GM21381 (cell line): ENCODE results near the gene HAO2.
"Not testable (repeated sequence)": the region's sequence is repeated elsewhere in the genome, so short reads cannot be mapped to it uniquely, and the experiment has no call there.

Source experiments
- ATAC-seq: cut with Tn5 transposase; IDR thresholded peaks from one replicate; pipeline ENCODE4 v1.9.1; 2021; ENCODE audit warnings: mild to moderate bottlenecking, moderate library complexity; ENCODE audit not compliant: unreplicated experiment

The HAO2 gene

GRCh38 chr1:119341372-119341947, 27.1 kb upstream of the HAO2 start:
- no peak for ATAC-seq

DNA sequence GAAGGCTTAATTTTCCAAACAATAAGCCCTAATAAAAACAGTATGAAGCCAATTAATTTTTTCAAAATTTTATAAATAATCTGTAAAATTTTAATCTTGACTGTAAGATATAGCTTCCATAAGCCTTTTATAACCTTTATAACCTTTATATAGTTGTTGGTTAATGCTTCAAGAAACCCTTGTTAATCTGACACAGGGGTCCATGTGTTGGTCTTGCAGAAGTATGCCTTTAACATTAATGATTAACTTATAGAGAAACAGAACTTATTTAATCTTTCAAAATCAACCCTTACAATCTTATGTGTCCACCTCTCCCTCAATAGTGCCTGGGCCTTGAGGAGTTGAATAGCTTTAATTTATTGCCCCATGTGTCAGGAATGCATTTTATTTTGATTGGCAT, 23.2 kb upstream of the HAO2 start:
- ATAC-seq = no peak

DNA sequence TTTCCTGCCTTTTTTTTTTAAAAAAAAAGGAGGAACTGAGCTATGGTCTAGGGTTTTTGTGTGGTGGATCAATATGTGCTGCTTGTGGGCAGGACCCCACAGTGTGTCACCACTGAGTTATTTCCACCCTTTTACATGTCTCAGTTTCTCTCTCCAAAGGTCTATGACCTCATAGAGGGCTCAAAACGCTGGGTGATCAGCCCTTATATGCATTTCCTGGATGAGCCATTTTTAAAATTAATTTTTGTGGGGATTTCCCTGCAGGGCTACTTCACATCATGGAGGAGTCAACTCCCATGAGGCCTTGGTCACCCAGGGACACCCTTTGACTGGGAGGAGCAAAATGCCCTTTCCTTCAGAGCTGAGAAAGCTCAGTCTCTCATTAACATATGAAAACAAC, 20.7 kb upstream of the HAO2 start:
- peak; percentile 76 for ATAC-seq

DNA sequence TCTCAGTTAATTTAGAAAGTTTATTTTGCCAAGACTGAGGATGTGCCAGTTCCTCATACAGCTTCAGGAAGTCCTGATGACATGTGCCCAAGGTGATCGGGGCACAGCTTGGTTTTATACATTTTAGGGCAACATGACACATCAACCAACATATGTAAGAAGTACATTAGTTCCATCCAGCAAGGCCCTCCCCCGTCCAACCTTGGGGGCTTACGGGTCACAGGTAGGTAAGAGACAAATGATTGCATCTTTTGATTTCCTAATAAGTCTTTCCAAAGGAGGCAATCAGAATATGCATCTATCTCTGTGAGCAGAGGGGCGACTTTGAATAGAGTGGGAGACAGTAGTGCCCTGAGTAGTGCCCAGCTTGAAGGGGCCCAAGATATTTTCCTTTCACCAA, 19.6 kb upstream of the HAO2 start:
- no peak for ATAC-seq

- not testable (repeated sequence) for ATAC-seq
These were observed 17.7 kb upstream of the HAO2 start for GRCh38 chr1:119350866-119351265.

DNA sequence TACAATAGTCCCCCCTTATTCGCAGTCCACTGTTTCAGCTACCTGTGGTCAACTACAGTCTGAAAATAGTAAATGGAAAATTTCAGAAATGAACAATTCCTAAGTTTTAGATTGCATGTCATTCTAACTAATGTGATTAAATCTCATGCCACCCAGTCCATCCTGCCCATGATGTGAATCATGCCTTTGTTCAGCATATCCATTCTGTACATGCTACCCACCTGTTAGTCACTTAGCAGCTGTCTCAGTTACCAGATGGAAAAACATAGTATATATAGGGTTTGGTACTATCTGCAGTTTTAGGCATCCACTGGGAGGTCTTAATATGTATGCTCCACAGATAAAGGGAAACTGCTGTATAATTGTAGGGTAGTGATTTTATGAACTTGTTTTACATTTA, 16.6 kb upstream of the HAO2 start:
- ATAC-seq = no peak

DNA sequence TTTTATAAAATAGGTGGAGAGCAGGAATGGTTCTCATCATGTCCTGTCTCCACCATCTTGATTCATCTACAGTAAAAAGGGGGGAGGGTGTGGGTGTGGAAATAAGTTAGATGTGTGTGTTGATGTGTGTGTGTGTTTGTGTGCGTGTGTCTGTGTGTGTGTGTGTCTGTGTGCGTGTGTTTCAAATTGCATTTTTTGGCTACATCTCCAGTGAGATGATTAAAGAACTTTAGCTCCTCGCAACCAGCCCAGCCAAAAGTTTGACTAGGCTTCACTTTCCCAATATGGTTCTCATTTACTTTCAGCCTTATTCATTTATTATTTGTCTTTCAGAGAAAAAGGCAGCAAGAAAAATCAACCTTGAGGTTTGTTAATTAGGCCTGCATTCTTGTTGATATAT, 14.7 kb upstream of the HAO2 start:
- ATAC-seq = no peak

DNA sequence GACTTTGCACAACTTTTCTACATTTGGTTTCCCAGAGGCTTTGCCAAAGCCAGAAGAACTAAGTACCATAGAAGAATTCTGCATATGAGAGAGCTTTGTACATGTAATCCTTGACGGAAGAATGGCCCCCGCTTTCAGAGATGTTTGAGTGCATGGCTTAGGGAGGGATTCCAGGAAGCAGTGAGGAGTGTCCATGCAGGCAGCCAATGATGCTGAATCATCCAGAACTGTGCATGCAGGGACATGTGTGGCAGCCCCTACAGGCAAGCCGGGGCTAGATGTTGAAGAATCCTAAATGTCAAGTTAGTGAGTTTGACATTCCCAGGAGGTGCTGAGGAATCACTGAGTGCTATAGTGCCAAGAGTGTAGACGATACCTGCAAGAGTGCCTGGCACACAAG, 9.9 kb upstream of the HAO2 start:
- no peak for ATAC-seq

- ATAC-seq = no peak
These were observed 8.9 kb upstream of the HAO2 start for GRCh38 chr1:119359730-119360129.

GRCh38 chr1:119361205-119361604, 7.4 kb upstream of the HAO2 start:
- ATAC-seq = no peak

DNA sequence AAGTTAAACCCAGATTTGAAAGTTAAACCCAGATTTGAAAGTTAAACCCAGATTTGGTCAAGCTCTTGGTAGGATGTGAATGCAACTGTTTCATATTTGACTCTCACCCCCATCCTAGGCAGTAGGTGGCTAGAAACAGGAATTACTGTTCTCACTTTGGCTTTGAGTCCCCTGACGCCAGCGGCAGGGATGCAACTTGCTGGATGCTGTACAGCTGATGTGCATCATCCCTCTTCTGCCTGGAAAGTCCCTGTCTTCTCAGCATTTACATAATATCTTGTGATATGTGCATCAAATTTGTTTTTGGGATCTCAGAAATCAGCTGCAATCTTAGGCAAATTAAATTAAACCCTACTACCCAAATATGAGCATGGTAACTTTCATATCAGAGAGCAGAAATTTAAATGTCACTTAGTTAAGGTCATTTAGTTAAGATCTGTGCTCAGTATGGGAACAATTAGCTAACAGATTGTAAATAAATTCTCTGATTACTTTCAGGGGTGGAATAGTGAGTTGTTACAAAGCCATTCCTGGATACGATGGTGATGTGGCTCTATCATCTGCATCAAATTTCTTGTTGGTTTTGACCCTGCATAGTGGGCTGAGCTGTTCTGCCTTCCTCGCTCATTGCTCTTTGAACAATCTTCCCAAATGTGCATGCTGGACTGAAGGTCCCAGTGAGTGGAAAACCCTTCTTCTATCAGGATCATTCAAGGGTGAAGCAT, 6.8 kb upstream of the HAO2 start:
- no peak for ATAC-seq

GRCh38 chr1:119363162-119363561, 5.4 kb upstream of the HAO2 start:
- ATAC-seq = no peak

DNA sequence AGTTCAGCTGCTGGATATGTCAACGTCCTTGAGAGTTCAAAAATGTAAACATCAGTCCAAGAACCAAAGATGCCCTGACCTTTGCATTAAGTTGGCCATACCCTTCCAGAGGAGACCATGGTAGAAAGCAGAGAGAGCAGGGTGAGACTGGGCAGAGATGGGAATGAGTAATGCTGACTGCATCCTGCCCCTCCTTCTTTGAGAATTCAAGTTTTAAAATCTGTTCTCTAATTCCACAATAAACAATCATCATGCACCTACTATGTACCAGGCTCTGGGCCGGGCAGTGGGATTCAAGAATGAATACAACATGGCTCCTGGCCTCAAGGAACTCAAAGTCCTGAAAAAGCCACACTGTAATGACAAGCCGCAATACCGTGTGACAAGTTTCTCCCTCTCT, 3.9 kb upstream of the HAO2 start:
- no peak for ATAC-seq

DNA sequence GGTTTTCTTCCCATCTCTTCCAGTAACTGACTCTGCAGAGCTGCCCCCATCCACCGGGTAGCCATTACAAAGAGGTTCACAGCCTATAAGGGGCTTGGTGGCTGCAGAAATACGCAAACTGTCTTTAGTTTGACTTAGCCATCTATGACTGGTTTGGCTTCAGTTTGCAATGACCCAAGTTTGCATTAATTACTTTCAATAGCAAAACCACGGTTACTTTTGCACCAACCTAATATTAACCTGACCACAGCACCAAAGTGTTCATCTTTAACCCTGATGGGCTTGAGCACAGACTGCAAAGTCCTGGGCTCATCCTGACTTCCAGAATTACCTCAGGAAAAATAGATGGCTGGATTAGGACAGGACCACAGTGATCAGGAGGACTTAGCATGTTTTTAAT, 2.2 kb upstream of the HAO2 start:
- ATAC-seq = no peak

GRCh38 chr1:119367432-119368124, 1.0 kb upstream of the HAO2 start:
- no peak for ATAC-seq

DNA sequence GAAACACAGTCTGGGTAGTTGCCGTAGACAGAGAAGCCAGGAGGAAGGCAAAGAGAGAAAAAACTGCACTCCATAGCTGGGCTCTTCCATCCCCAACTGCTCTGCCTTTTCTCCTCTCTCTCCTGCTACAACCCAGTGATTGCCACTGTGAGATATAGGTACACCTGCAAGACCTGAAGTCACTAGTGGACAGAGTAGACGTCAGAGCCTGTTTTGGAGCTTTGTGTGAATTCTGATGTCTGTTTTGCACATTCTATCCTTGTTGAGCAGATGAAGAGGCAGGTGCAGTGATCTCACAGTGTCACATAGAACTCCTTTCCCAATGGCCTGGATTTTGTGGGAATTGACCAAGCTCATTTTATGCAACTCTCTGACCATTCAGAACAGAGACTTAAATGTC, 2.2 kb downstream of the HAO2 start:
- no peak for ATAC-seq

- ATAC-seq = no peak
These were observed 3.2 kb downstream of the HAO2 start for GRCh38 chr1:119371815-119372214.

DNA sequence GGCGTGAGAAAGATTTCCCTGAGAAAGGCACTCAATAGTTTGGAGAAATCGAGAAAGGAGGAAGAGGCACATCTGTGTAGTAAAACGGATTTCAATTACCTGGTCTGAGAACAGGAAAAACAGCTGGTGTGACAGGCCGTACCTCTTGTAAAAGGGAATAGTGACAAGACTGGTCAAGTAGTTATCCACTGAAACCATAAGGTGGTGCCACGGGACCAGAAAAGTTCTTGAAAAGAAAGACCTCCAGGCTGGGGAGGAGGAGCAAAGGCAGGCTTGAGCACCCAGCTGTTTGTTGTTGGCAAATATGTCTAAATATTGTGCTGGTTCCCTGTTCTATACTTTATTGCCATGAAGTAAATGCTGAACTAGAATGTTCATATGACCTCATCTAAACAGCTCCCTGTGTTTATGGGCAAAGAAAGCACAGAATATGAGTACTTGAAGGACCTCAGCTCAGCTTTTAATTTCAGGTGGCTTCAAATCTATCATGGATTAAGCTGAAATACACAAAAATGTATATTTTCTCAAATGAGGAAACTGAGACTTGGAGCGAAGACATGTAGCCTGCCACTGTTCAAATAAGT, 4.0 kb downstream of the HAO2 start:
- peak; percentile 60 for ATAC-seq

GRCh38 chr1:119373465-119373864, 4.9 kb downstream of the HAO2 start:
- no peak for ATAC-seq

- no peak for ATAC-seq
These were observed 5.8 kb downstream of the HAO2 start for GRCh38 chr1:119374208-119374874.

GRCh38 chr1:119375366-119375765, 6.8 kb downstream of the HAO2 start:
- no peak for ATAC-seq
